Measurements from ENCODE around the gene HLA-C. TPM values are rescaled to one million over a fixed set of nuclear protein-coding genes. Genes with fewer than 3 reads are reported as not detected.

The HLA-C gene
- total and polyA plus RNA-seq, 9 donors, result 195 to 700 (median 354) TPM

GRCh38 chr6:31251261-31251660 is 20.6 kb downstream of the HLA-C start:
- Histone ChIP-seq H3K4me3 (no peak overlapping the region), H3K27me3 (no peaks in the 10 kb centered on the region), H3K36me3 (no peaks in the 10 kb centered on the region), H3K4me1 (ENCODE audit: insufficient read depth) (no peaks in the 10 kb centered on the region), H3K27ac (no peak overlapping the region), H3K9me3 (no peaks in the 10 kb centered on the region)
- DNase-seq, result no peak
- 59 to 74% (median 66%) methylated on average over 4 of the region's 4 CpGs for WGBS, 3 donors
- intact Hi-C loops (cut with DNase I), result no loop called here
- TF ChIP-seq EP300 (IDR thresholded peaks at IDR 0.05) (no peak), POLR2A (IDR thresholded peaks at IDR 0.05) (no peak)
- TF ChIP-seq, protein P1, sequence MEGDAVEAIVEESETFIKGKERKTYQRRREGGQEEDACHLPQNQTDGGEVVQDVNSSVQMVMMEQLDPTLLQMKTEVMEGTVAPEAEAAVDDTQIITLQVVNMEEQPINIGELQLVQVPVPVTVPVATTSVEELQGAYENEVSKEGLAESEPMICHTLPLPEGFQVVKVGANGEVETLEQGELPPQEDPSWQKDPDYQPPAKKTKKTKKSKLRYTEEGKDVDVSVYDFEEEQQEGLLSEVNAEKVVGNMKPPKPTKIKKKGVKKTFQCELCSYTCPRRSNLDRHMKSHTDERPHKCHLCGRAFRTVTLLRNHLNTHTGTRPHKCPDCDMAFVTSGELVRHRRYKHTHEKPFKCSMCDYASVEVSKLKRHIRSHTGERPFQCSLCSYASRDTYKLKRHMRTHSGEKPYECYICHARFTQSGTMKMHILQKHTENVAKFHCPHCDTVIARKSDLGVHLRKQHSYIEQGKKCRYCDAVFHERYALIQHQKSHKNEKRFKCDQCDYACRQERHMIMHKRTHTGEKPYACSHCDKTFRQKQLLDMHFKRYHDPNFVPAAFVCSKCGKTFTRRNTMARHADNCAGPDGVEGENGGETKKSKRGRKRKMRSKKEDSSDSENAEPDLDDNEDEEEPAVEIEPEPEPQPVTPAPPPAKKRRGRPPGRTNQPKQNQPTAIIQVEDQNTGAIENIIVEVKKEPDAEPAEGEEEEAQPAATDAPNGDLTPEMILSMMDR (IDR thresholded peaks at IDR 0.05), result no peak

DNA sequence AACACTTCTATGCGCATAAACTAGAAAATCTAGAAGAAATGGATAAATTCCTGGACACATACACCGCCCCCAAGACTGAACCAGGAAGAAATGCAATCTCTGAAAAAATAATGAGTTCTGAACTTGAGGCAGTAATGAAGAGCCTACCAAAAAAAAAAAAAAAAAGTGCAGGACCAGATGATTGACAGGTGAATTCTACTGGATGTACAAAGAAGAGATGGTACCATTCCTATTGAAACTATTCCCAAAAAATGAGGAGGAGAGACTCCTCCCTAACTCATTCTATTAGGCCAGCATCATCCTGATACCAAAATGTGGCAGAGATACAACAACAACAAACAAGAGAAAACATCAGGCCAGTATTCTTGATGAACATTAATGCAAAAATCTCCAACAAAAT is 22.7 kb downstream of the HLA-C start:
- H3K27me3 ChIP-seq, result no peaks in the 10 kb centered on the region
- intact Hi-C loops (cut with DNase I), result no loop called here
- DNase-seq, result no peak
- H3K9me3 ChIP-seq, result no peaks in the 10 kb centered on the region
- H3K36me3 ChIP-seq, result no peaks in the 10 kb centered on the region
- 66 to 85% (median 83%) methylated on average over 2 of the region's 2 CpGs for WGBS, 3 donors
- H3K27ac ChIP-seq, result no peak overlapping the region
- H3K4me1 ChIP-seq (ENCODE audit: insufficient read depth), result no peaks in the 10 kb centered on the region
- H3K4me3 ChIP-seq, result no peak overlapping the region
- TF ChIP-seq POLR2A (IDR thresholded peaks at IDR 0.05), result no peak
- TF ChIP-seq EP300 (IDR thresholded peaks at IDR 0.05), result no peak
- TF ChIP-seq, protein P1 (IDR thresholded peaks at IDR 0.05), result no peak

DNA sequence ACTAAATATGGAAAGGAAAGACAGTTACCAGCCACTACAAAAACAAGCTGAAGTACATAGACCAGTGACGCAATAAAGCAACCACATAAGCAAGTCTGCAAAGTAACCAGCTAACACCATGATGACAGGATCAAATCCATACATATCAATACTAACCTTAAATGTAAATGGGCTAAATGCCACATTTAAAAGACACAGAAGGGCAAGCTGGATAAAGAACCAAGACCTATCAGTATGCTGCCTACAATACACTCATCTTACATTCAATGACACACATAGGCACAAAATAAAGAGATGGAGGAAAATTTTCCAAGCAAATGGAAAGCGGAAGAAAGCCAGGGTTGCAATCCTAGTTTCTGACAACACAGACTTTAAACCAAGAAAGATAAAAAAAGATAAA is 24.1 kb downstream of the HLA-C start:
- intact Hi-C loops (cut with DNase I), result no loop called here
- WGBS, 3 donors, result 62 to 99% (median 96%) methylated on average over 2 of the region's 2 CpGs
- H3K9me3 ChIP-seq, result no peaks in the 10 kb centered on the region
- no peaks in the 10 kb centered on the region for H3K36me3 ChIP-seq
- H3K4me3 ChIP-seq, result no peak overlapping the region
- TF ChIP-seq EP300 (IDR thresholded peaks at IDR 0.05), result no peak
- no peak for TF ChIP-seq POLR2A (IDR thresholded peaks at IDR 0.05)
- TF ChIP-seq, protein P1 (IDR thresholded peaks at IDR 0.05), result no peak
- H3K4me1 ChIP-seq (ENCODE audit: insufficient read depth), result no peaks in the 10 kb centered on the region
- DNase-seq, result no peak
- no peak overlapping the region for H3K27ac ChIP-seq
- no peaks in the 10 kb centered on the region for H3K27me3 ChIP-seq

GRCh38 chr6:31246051-31246521 is 25.8 kb downstream of the HLA-C start:
- TF ChIP-seq POLR2A (IDR thresholded peaks at IDR 0.05) (no peak), EP300 (IDR thresholded peaks at IDR 0.05) (no peak)
- TF ChIP-seq, protein P1 (IDR thresholded peaks at IDR 0.05), result no peak
- 45 to 59% (median 54%) methylated on average over 2 of the region's 2 CpGs for WGBS, 3 donors
- intact Hi-C loops (cut with DNase I), result no loop called here
- H3K36me3 ChIP-seq, result no peaks in the 10 kb centered on the region
- no peaks in the 10 kb centered on the region for H3K27me3 ChIP-seq
- no peak overlapping the region for H3K27ac ChIP-seq
- H3K4me1 ChIP-seq (ENCODE audit: insufficient read depth), result no peaks in the 10 kb centered on the region
- DNase-seq, result no peak
- H3K9me3 ChIP-seq, result no peaks in the 10 kb centered on the region
- no peak overlapping the region for H3K4me3 ChIP-seq
